Body of pancreas (tissue), 4 donors: ENCODE results near the gene TNS4.

Experiments
- CTCF ChIP-seq, 7 experiments: fragments of 450-650 bp in 4 of 7; fragments of 200-600 bp in 3 of 7; sonication (generic) in 3 of 7; IDR thresholded peaks; one replicate each; pipeline ENCODE4 v1.5.1; 2016 to 2019; ENCODE audit warnings: antibody characterized with exemption in 7 of 7
- POLR2A ChIP-seq, 3 donors: fragments of 450-650 bp; IDR thresholded peaks; one replicate each; pipeline ENCODE4 v1.6.1; 2016; ENCODE audit warnings: antibody characterized with exemption in 3 of 3, mild to moderate bottlenecking in 2 of 3

GRCh38 chr17:40490982-40491381 lies 10.4 kb downstream of the TNS4 start:
- TF ChIP-seq POLR2A (IDR thresholded peaks at IDR 0.05): no peak
- no peak for TF ChIP-seq CTCF (IDR thresholded peaks at IDR 0.05)
